SK-N-MC (cell line): ENCODE measurements around the gene RNF130.

ENCODE experiments used
- EZH2 ChIP-seq: fragments of 200-600 bp; sonication (generic); IDR thresholded peaks from one replicate; pipeline ENCODE4 v1.6.1; 2017; ENCODE audit warnings: antibody characterized with exemption
- FOXP2 ChIP-seq: optimal IDR thresholded peaks from 2 replicates; pipeline ENCODE3; 2011; ENCODE audit warnings: mild to moderate bottlenecking, moderate library complexity; ENCODE audit not compliant: insufficient read depth; ENCODE audit errors: extremely low read length, control extremely low read depth
- POLR2AphosphoS5 ChIP-seq: IDR thresholded peaks from 2 replicates; pipeline ENCODE4 v1.6.1; 2012; ENCODE audit warnings: mild to moderate bottlenecking, low read depth, low read length, borderline replicate concordance

DNA sequence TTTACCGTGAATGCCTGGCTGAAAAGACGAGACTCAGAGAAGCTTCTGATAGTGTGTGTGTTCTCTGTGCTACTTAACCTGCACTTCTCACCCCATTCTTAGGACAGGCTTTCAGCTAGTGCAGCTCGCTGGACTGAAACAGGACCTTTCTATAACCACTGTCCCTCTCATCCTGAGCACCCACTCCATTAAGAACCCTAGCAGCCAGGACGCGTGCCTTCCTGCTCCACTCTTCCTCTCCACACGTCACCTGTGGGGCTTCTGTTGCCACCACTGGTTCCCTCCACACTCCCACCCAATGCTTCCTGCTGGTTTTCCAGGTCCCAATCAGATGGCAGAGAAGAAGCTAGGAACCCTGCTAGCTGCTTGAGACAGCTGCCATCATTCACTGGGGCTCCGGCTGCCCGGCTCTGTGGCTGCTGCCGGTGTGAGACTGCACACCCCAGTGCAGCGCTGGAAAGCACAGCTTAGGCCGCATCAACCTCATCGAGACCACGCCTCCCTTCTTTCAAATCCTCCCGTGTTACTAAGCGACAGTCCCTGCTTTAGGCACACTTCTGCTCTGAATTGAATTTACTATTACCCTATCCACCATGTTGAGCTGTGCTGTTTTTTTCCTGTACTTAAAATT lies 44.0 kb downstream of the RNF130 start:
- TF ChIP-seq POLR2AphosphoS5 (no peak), EZH2 (no peak), FOXP2 (no peak)
